HG03139 (cell line): Measurements from ENCODE around the gene LDLRAD2.

ENCODE experiments used
- ATAC-seq: cut with Tn5 transposase; IDR thresholded peaks from one replicate; pipeline ENCODE4 v1.9.1; 2021; ENCODE audit not compliant: unreplicated experiment

Gene LDLRAD2

DNA sequence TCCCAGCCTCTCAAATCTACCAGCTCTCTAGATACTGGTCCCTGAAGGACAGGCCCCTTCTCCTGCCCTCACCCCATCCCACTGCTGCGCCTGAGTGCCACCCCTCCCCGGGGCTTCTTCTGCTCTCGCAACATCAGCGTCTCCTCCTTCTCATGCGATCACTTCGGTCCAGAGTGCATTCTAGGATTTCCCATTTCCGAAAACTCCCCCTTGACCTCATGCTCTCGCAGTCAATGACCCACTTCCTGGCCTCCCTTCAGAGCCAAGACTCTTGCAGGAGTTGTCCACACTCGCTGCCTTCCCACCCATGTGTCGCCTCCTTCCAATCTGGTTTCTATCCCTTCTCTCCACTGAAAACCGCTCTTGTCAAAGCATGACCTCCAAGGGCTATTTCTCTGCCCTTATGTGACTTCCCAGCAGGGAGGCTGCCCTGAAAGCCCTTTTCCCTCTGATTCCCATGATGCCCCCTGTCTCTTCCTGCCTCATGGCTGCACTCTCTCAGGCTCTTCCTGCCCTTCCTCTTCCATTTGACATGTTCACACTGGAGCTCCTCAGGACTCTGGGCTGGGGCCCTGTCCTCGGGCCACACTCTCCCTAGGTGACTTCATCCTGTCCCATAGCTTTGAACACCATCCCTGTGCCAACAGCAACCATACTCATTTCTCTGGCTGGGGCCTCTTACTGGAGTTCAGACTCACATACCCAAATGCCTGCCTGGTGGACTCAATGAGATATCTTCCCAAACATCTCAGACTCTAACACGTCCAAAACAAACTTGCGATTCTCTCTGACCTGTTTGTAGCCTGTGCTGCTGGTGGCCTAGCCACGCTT lies 46.0 kb downstream of the LDLRAD2 start:
- no peak for ATAC-seq

- no peak for ATAC-seq
Measured at GRCh38 chr1:21859669-21860179, 47.7 kb downstream of the LDLRAD2 start.

GRCh38 chr1:21860971-21861370 lies 48.9 kb downstream of the LDLRAD2 start:
- ATAC-seq = no peak

- no peak for ATAC-seq
Measured at GRCh38 chr1:21861602-21862429, 49.8 kb downstream of the LDLRAD2 start.

DNA sequence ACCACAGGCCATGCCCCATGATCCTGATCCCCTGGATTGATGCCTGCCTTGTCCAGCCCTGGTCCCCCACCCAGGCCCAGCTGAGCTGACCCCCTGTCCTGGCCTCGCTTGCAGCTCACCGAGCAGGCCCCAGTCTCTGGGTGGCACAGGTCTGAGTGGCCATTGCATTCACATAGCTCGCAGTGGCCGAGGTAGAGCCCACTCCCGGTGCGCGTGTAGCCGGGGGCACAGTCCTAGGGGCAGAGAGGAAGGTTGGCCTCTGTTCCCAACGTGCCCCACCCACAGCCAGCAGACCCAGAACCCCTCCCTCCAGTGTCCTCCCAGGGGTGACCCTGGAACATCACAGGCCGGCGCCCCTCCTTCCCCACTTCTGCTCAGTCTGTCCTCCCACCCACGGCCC lies 51.9 kb downstream of the LDLRAD2 start:
- ATAC-seq = no peak

DNA sequence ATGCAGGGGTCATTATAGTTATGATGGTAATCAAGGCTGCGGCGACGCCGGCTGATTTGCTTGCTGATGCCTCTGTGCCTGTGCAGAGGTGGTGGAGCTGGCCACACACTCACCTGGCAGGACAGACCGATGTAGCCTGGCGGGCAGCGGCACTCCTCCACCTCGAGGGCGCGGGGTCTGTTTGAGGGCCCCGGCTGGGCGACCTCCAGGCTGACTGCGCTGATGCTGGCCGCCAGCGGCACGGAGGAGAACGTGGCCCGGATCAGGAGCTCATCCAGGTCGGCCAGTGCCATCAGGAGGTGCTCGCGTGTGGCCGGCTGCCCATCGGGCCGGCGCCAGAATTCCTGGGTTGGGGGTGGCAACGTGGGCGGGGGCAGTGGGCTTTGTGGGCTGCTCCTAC lies 52.7 kb downstream of the LDLRAD2 start:
- no peak for ATAC-seq

DNA sequence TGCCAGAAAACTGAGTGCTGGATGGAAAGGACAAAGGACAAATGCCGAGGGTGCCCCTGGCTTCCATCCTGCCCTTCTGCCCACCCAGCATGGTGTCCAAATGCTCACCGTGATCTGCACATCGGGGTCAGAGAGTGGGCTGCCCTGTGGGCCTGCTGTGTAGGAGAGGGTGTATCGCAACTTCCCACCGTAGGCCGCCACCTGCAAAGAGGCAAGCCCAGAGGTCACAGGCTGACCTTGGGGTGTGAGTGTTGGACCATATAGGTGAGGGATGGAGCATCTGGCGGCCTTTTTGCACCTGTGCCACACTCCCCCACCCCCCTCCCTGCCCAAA lies 53.5 kb downstream of the LDLRAD2 start:
- ATAC-seq = no peak

DNA sequence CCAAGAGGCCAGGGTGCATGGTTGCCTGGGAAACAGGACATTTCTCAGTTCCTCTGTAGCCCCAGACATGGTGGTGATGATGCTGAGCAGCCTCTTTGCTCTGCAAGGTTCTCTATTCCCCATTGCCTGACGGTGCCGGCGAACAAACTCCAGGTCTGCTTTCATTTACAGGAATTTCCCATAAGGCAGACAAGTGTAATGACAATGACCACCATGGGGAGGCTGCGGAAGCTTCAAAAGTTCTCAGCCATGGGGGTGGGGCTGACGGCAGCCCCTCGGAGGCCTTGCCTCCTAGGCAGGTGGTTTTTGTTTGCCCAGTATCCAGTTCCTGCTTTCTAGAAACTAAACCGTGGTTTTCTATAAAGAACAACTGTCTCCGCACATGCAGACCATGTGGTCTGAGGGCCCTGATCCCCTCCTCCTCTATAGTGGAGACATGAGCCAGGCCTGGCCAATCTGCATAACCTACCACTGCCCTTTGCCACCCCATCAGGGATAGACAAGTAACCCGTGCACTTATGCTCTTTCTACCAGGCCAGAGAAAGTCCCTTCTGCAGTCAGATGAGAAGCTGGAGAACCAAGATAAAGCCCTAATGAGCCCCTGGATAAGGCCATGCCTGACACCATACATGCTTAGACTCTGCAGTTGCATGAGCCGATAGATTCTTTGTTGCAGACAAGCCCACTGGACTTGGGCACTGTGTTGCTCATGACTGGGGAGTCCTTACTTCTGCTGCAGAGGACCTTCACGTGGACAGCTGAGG lies 54.1 kb downstream of the LDLRAD2 start:
- ATAC-seq = peak; percentile 74

DNA sequence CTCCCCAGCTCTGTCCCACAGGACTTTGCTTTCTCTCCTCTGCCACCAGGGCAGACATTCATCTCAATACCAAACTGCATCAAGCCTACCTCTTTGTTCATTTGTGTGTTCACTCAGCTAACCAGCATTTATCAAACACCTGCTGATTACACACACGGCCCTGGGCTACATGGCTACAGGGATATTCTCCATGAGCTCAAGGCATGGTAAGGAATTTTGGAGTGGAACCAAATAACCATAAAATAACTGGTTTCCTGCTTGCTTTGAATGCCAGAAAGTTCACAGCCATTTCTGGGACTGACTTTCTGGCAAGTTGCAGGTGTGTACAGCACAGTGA lies 54.6 kb downstream of the LDLRAD2 start:
- ATAC-seq = no peak

GRCh38 chr1:21867451-21867996 lies 55.5 kb downstream of the LDLRAD2 start:
- ATAC-seq = no peak

DNA sequence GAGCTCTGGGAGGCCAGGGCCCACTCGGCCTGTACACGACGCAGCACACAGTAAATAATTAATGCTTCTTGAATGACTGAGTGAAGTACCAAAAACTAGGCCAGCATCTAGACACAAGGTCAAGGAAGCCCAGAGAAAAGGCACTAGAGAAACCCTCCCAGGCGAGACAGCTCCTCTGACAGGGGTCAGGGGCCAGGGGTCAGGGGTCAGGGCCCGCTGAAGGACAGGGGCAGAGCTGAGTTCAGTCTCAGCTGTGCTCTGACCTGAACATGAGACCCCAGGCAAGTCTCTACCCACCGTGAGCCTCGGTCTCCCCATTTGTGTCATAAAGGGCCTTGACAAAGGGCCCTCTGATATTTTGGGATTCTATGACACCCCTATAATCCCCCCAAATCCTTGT lies 56.4 kb downstream of the LDLRAD2 start:
- no peak for ATAC-seq

GRCh38 chr1:21868941-21869454 lies 56.9 kb downstream of the LDLRAD2 start:
- no peak for ATAC-seq

GRCh38 chr1:21869620-21870121 lies 57.6 kb downstream of the LDLRAD2 start:
- ATAC-seq = no peak

GRCh38 chr1:21870611-21871010 lies 58.5 kb downstream of the LDLRAD2 start:
- ATAC-seq = no peak

DNA sequence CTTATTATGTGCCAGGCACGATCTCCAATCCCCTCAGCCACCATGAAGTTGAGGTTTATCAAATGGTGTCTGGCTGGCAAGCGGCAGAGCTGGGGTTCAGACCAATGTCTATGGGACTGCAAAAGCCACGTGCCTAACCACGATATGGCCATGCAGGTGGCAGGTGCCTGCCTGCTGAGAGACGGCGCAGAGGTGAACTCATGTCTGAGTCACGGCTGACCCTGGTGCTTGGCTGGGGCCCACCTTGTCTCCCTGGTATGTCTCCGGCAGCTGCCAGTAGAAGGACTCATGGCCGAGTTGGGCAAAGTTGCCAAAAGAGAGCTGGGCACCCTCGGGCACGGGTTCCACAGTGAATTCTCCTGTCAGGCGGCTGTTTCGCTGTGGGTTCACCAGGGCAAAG lies 59.9 kb downstream of the LDLRAD2 start:
- ATAC-seq = no peak

DNA sequence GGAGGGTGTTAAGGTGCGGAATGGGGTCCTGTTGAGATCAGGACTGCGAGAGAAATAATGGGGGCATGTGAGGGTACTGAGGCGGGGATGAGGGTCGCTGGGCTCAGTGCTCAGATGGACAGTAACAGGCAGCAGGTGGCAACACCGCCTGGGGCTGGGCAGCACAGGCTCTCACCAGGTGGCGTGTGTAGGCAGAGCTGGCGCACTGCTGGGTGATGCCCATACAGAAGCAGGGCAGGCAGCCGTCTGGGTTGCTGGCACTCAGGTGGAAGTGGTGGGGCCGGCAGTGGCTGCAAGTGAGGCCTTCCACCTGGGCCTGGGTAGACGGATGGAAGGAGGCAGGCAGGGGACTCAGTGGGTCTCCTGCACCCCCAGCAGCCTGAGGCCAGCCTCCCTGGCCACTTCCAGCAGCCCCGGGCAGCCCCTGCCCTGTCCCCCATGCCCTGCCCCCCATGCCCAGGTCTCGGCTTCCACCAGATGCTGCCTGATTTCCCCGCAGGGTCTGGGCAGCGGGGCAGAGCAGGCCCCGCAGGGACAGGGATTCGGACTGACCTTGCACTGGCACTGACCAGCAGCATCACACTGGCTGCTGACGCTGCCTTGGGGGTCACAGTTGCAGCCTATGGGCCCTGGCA lies 60.5 kb downstream of the LDLRAD2 start:
- no peak for ATAC-seq

DNA sequence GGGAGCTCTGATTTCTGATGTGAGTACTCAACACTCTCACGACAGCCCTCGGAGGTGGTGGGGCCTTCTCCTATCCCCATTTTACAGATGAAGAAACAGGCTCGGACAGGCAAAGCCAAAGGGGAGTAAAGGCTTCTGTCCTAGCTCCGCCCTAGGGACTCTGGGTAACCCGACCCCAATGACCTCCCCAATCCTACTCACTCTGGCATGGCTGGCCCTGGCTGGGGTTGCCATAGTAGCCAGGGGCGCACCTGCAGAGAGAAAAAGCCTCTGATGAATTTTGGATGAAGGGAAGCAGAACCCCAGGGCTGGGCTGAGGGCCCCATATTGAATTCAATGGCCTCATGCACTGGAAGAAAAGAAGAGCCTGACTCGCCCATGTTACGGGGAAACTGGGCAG lies 61.1 kb downstream of the LDLRAD2 start:
- no peak for ATAC-seq

DNA sequence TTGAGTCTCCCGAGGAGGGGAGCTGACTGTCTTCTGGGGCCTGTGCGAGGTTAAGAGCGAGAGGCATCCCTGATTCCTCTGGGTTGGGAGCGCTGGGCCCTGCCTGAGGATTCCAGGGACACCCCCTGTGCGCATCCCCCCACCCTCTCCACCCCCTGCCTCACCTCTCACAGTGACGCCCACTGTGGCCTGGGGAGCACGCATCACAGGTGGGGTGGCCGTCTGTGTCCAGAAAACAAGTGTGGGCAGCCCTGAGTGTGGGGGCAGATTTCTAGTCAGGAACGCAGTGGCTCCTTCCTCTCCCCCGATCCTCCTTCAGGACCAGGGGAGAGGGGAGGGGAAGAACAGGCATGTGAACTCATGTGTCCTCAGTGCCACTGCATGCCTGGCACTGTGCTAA lies 61.7 kb downstream of the LDLRAD2 start:
- ATAC-seq = no peak

DNA sequence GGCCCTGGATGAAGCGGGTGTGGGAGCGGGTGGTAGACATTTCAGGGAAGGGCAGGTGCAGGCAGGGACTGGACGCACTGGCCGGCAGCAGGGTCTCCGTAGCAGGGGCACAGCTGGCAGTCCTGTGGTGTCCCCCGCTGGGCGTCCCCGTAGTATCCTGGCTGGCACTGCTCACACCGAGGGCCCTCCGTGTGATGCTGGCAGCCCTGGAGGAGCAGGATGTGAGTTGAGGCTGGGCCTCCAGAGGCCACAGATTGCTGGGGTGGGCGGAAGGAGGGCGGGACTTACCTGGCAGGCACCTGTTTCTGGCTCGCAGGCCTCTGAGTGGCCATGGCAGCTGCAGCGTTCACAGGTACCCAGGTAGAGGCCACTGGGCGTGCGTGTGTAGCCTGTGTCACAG lies 62.3 kb downstream of the LDLRAD2 start:
- no peak for ATAC-seq
